ENCODE results near the gene SCN4A.

SCN4A gene

DNA sequence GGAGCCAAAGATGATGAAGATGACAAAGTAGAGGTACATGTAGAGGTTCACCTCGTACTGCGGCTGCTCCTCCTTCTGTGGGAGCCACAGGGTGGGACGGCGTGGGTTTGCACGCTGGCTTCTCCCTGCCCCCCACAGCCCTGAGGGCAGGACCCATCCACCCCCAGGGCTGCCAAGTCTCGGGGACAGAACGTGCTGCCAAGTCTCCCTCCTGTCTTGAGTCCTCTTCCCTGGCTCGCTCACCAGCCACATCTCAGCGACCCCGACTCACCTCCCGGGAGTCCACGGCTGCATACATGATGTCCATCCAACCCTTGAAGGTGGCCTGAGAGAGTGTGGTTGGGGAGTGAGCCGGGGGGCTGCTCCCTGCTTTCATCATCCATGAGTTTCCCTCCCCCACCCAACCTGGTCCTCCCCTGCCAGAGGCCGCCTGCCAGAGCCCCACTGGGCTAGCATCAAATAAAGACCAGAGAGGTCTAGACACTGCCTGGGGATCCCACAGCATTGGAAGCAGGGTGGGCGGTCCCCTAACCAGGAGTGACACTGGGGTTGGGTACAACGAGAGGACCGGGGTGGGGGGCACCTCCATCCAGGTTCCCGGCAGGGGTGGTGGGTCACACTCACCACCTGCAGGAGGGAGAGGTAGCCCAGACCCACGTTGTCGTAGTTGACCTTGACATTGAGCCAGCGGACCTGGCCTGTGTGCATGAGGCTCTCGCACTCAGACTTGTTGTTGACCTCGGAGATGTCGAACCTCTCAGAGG lies 27.8 kb downstream of the SCN4A start:
- TF ChIP-seq, protein P1, sequence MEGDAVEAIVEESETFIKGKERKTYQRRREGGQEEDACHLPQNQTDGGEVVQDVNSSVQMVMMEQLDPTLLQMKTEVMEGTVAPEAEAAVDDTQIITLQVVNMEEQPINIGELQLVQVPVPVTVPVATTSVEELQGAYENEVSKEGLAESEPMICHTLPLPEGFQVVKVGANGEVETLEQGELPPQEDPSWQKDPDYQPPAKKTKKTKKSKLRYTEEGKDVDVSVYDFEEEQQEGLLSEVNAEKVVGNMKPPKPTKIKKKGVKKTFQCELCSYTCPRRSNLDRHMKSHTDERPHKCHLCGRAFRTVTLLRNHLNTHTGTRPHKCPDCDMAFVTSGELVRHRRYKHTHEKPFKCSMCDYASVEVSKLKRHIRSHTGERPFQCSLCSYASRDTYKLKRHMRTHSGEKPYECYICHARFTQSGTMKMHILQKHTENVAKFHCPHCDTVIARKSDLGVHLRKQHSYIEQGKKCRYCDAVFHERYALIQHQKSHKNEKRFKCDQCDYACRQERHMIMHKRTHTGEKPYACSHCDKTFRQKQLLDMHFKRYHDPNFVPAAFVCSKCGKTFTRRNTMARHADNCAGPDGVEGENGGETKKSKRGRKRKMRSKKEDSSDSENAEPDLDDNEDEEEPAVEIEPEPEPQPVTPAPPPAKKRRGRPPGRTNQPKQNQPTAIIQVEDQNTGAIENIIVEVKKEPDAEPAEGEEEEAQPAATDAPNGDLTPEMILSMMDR (IDR thresholded peaks at IDR 0.05; ENCODE audit: control insufficient read depth, extremely low read depth, insufficient read depth): no peak
- no peak for DNase-seq (ENCODE audit: low read depth)
- no peak overlapping the region for H3K4me3 ChIP-seq (ENCODE audit: low read depth, low read length)

DNA sequence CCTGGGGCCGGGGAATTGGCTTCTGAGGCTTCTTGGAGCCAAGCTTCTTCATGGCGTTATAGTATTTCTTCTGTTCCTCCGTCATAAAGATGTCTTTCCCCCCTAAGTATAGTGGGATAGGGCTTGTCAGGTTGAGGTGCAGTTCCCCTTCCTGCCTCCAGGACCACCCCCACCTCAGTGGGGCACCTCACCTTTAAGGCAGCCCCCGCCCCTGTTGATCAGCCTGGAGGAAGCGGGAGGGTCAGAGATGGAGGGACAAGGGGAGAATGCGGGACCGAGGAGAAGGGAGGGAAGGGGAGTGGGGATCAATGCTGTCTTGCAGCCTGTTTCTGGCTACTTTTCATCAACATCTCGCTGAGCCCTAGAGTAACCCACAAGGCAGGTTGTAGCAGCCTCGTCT lies 29.0 kb downstream of the SCN4A start:
- H3K4me3 ChIP-seq (ENCODE audit: low read depth, low read length): no peak overlapping the region
- DNase-seq (ENCODE audit: low read depth): no peak
- TF ChIP-seq, protein P1 (IDR thresholded peaks at IDR 0.05; ENCODE audit: control insufficient read depth, extremely low read depth, insufficient read depth): no peak

DNA sequence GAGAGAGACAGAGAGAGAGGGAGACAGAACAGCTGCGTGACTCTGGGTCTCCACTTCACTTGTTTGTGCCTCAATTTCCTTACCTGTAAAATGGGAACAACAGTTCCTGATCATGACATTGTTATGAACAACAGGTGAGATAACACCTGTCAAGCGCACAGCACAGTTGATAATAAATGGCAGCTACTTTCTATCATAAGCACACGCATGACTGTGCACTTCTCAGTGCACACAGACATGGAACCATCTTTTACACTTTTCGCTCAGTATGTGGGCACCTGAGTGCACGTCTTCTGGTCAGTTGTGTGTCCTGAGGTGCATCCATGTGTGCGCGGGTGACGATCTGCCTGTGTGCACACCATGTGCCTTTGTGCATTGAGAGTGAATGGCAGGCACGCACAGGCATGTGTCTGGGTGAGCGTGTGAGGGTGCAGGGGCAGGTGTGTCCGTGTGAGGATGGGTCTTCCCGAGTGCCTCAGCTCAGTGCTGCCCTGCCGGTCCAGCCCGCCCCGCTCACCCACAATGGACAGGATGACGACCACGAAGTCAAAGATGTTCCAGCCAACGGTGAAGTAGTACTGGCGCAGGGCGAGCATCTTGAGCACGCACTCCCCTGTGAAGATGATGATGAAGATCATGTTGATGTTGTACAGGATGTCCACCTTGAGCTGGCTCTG lies 30.3 kb downstream of the SCN4A start:
- TF ChIP-seq, protein P1 (IDR thresholded peaks at IDR 0.05; ENCODE audit: control insufficient read depth, extremely low read depth, insufficient read depth): no peak
- no peak for DNase-seq (ENCODE audit: low read depth)
- no peak overlapping the region for H3K4me3 ChIP-seq (ENCODE audit: low read depth, low read length)

DNA sequence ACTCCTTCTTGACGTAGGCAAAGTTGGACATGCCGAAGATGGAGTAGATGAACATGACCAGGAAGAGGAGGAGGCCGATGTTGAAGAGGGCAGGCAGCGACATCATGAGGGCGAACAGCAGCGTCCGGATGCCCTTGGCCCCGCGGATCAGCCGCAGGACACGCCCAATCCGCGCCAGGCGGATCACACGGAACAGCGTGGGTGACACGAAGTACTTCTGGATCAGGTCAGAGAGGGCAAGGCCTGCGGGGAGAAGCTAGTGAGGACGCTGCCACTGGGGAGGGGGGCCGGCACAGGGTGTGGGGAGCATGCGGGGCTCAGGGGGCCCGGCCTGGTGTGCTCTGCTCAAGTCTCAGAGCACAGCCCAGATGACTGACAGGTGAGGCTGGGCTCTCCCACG lies 31.0 kb downstream of the SCN4A start:
- H3K4me3 ChIP-seq (ENCODE audit: low read depth, low read length): no peak overlapping the region
- TF ChIP-seq, protein P1 (IDR thresholded peaks at IDR 0.05; ENCODE audit: control insufficient read depth, extremely low read depth, insufficient read depth): no peak
- DNase-seq (ENCODE audit: low read depth): no peak

DNA sequence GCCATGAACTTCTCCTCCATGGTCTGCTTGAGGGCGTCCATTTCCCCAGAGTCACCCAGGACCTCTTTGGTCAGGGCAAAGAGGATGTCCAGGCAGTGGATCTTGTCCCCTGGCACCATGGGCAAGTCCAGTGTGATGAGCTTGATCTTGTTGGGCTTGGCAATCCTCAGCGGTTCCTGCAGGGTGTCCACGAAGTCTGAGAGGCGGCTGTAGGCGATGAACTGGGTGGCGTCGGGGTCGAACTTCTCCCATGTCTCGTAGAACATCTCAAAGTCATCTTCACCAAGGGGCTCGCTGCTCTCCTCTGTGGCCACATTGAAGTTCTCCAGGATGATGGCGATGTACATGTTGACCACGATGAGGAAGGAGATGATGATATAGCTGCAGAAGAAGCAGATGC lies 31.6 kb downstream of the SCN4A start:
- TF ChIP-seq, protein P1 (IDR thresholded peaks at IDR 0.05; ENCODE audit: control insufficient read depth, extremely low read depth, insufficient read depth): no peak
- H3K4me3 ChIP-seq (ENCODE audit: low read depth, low read length): no peak overlapping the region
- DNase-seq (ENCODE audit: low read depth): no peak

DNA sequence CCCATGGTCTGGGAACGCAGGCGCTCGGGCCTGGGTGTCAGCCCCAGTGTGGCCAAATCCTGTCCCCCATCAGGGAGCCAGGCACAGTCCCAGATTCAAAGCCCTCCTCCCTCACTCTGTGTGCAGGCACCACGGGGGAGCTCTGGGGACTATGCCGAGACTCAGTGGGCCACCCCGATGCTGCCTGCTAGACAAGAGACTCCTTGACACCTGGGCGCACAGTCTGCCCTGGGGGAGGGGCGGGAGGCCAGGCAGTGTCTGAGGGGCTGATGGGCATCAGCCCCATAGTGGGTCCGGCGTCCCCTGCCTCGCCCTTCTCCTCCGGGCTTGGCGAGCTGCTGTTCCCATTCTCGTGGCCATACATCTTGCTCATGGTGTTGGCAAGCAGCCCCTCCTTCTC lies 32.1 kb downstream of the SCN4A start:
- no peak for DNase-seq (ENCODE audit: low read depth)
- H3K4me3 ChIP-seq (ENCODE audit: low read depth, low read length): no peak overlapping the region

More for the DNA sequence above, 32.1 kb downstream of the SCN4A start:
- TF ChIP-seq, protein P1 (IDR thresholded peaks at IDR 0.05; ENCODE audit: control insufficient read depth, extremely low read depth, insufficient read depth): no peak
